Stimulated activated CD8-positive, alpha-beta memory T cell treated with anti-CD3 and anti-CD28 coated beads, Interleukin-15, amount 100 ng/mL, for 4 hours (primary cell): ENCODE results near the gene OSBPL3.

ENCODE experiments used
- DNase-seq, 2 donors: peaks; one replicate each; pipeline ENCODE4 v3.0.0-alpha.2; 2020; ENCODE audit warnings: low read depth in 2 of 2

The OSBPL3 gene

GRCh38 chr7:24861336-24861735, 118.6 kb downstream of the OSBPL3 start:
- DNase-seq = no peak

- no peak for DNase-seq
Observed at GRCh38 chr7:24860611-24861010, 119.4 kb downstream of the OSBPL3 start.

DNA sequence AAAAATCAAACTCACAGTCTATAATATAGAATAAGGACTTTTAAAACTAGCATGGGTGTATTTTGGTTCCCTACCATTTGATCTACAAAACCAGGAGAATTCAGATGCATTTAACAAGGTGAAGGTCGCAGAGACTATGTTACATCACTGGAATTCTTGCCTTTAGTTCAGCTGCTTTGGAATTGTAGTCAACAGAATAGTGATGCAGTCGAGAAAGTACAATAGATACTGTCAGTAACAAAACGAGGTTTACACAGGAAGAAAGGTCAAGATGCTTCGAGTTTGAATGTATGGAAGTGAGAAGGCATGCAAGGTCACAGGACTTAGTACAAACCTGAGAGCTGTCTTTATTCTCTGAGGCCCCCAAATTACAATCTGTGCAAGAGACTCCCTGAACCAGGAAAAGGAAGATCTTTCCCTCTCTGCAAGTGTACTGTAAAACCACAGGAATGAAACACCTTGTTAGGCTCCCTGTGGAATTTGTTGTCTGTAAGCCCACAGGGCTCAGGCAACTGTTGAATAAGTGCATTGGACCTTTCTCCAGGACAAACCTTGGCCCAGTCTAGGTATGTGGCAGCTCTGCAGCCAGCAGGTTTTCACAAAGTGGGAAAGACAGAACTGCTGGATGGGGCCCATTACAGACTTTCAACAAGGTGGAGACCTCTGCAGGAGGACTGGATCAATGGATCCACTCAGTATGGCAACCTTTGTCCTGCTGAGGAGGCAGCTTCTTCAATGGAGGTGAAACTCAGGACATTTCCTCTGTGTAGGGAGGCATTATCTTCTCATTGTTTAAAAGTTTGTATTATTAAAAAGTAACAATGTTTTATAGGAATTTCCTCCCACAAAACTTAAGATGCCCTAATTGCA, 121.6 kb downstream of the OSBPL3 start:
- DNase-seq = no peak

DNA sequence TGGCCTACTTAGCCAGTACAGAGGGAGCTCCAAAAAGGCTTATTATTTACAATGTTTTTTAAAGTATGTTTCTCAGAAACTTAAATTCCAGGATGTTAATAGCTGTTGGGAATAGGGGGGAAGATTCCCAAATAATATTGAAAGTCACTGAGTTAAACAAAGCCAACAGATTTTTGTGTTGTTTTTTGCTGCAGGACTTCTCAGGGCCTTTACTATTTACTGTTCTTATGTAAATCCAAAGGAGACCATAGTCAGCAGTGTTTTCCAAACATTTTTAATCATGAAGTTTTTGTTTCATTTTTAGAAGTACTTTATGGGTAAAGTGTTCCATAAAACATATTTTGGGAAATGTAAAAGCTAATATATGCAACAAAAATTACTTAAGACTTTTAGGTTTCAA, 122.4 kb downstream of the OSBPL3 start:
- no peak for DNase-seq

- no peak for DNase-seq
Observed at GRCh38 chr7:24854866-24855265, 125.1 kb downstream of the OSBPL3 start.

DNA sequence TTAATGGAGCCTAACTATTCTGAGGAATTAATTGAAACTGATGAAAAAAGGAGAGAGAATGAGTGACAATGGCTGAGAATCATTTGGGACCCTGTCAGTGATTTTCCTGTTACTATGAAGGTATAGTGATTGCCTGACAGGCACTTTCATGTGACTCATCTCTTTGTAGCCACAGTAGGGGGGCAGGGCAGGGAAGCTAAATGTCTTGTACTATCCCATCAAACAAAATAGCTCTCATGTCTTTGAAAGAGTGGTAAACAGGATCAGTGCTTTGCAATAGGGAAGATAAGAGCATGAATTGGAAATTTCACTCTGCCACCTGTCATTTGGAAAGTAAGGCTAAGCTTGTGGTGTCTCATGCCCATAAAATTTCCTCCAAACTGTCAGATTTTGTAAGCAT, 128.2 kb downstream of the OSBPL3 start:
- DNase-seq = no peak

- no peak for DNase-seq
Observed at GRCh38 chr7:24848878-24849277, 131.1 kb downstream of the OSBPL3 start.

DNA sequence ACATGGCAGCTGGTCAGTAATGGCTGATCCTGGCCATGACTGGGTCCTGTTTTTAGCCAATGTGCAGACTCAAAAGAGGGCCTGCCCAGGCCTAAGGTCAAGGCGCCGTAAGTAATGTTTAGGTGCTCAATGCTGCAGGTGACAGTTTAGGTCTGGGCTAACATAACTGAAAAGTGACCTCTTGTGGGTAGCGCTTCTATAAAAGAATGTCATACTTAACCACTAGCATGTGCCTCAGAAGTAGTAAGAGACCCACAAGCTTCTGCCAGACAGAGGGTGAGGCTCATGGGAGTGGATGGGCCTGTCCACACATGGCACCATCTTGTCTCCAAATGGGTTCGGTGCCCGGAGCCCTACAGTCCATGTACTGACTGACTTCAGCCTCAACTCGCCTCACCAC, 132.2 kb downstream of the OSBPL3 start:
- DNase-seq = no peak

- no peak for DNase-seq
Observed at GRCh38 chr7:24843821-24844434, 136.1 kb downstream of the OSBPL3 start.

- DNase-seq = no peak
Observed at GRCh38 chr7:24842449-24843241, 137.3 kb downstream of the OSBPL3 start.

DNA sequence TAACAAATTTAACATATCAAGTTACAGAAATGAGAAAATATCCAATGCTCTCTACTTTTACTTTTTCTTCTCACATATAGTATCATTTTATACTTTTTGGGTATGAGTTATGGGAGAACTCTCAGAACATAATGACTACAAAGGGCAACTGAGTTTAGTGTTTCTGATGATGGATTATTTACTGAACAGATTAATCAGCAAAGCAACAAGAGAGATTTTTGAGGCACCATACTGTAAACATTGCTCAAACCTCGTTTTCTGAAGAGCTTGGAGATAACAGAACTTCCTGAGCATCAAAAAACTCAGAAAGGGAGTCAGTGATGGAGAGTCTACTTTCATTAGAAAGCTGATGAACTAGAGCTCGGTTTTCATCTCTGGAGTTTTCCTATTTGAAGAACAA, 137.9 kb downstream of the OSBPL3 start:
- DNase-seq = no peak

DNA sequence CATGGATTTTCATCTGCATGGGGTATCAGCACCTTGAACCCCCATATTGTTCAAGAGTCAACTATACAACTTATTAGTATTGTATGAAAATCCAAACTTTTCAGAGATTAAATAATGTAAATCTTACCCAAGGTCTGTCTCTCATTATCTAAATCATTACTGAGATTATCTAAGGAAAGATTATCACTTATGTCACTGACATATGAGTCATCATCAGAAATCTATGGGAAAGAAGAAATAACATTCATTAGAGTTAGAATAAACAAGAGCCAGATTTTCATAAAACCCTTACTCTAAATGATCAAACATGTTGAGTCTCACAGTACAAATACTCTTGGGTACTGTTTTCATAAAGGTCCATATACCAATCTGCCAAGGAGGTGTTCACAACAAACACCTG, 139.4 kb downstream of the OSBPL3 start:
- no peak for DNase-seq

DNA sequence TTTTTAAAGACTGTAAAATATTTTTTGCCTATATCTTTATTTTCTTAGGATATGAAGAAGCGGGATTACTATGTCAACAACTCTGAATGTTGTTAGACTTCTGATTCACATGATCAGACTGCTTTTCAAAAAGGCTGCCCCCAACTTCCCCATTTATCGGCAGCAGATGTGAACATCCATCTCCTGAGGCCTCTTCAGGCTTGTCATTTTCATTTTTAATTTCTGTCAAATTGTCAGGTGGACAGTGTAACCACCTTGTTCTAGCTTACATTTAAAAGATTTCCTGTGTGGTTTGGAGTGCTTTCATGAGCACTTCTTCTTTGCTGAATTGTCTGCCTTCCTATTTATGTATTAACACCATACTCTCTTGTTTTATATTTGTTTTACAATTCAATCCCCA, 143.9 kb downstream of the OSBPL3 start:
- DNase-seq = no peak

- no peak for DNase-seq
Observed at GRCh38 chr7:24835643-24836042, 144.3 kb downstream of the OSBPL3 start.

DNA sequence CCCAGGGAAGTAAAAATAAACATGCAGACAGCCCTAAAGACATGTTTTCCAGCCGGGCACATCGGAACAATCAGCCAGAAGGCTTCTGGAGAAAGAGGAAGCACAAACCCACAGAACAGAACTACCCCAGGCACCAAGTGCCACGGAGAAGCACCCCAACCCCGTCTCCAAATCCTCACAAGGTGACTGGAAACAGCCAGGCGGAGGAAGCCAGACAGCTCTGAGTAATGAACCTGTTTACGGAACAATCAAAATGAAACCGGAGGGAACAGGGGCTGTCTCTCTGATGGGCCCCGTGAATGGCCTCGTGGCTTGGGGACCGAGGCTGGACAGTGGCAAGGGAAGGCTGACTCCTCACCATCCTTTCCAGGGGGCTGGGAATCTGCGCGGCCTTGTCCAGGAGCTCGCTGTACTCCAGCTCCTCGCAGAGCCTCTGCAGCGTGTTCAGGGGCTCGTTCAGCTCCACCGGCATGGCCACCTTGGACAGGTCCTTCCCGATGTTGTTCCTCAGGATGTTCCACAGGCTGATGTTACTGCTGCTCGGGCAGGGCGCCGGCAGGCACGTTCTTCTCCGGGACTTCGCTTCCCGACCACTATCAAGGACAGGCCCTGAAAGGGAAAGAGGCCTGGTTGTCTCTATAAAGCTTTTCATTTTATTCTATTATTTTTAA, 145.7 kb downstream of the OSBPL3 start:
- no peak for DNase-seq

GRCh38 chr7:24833549-24833948, 146.4 kb downstream of the OSBPL3 start:
- DNase-seq = no peak

DNA sequence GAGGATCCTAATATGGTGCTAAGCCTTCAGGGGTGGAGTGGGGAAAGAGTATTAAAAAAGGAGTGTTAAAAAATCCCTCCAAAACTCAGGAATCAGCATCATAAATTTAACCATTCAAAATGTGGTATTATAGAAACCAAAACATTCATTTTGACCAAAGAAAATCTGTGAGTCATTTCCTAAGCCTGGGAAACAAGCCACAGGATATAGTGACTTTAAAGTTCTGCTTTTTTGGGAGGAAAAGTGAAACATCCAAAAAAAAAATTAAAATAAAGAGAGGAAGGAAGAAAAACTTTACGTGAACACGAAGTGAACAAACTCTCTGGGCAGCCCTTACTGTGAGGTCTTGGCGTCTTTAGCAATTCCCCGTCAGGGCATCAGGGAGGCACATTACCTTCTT, 148.7 kb downstream of the OSBPL3 start:
- no peak for DNase-seq

- DNase-seq = no peak
Observed at GRCh38 chr7:24830440-24831050, 149.4 kb downstream of the OSBPL3 start.

DNA sequence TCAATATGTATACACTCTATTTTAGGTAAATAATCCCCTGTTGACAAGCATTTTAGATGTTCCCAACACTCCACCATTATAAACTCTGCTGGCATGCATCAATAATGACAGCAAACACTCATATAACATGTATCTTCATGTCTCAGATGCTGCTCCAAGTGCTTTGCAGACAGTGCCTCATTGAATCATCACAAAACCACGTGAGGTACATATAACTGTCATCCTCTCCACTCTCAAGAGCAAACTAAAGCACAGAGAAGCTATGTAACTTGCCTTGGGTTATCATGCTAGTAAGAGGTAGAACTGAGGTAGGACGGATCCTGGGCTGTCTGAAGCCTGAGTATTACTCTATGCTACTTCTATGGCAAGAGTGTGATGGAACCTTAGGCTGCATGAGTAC, 150.2 kb downstream of the OSBPL3 start:
- no peak for DNase-seq

- no peak for DNase-seq
Observed at GRCh38 chr7:24828891-24829661, 150.9 kb downstream of the OSBPL3 start.

DNA sequence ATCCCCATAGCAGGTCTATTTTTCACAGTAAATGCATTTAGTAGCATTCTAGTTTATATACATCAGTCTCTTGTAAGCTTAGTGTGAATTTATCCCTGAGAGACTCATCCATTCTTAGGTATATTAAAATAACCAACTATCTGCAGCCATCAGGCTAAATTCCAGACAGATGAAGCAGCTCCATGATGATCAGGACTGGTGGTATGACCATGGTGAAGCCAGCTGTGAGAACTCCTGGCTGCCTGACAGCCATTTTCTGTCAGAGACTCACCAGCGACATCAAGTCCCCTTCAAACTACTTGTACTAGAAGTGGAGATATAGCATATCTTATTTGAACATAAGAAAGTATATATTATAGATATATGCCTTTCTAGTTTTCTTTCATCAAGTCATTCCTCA, 152.4 kb downstream of the OSBPL3 start:
- no peak for DNase-seq
